H9 (cell line): ENCODE data around the gene OXCT1. TPM values are rescaled to one million over a fixed set of nuclear protein-coding genes. Genes with fewer than 3 reads are reported as not detected.

Experiments
- DNase-seq: peaks from one replicate; pipeline ENCODE4 v3.0.0-alpha.2; 2017
- H2AFZ ChIP-seq: one replicate; pipeline ENCODE4 v1.6.1; 2013; ENCODE audit warnings: mild to moderate bottlenecking, low read length, control low read depth, moderate library complexity
- H2AK5ac ChIP-seq: 2 replicates; pipeline ENCODE4 v1.6.1; 2013; ENCODE audit warnings: low read length, control low read depth, mixed read lengths; ENCODE audit not compliant: insufficient read length
- H2BK120ac ChIP-seq: one replicate; pipeline ENCODE4 v1.6.1; 2013; ENCODE audit warnings: low read depth, mild to moderate bottlenecking, low read length, control low read depth, inconsistent platforms; ENCODE audit not compliant: poor library complexity, severe bottlenecking
- H2BK12ac ChIP-seq: 2 replicates; pipeline ENCODE4 v1.6.1; 2013; ENCODE audit warnings: low read length, control low read depth, mixed read lengths, low read depth; ENCODE audit not compliant: insufficient read length
- H2BK15ac ChIP-seq: 2 replicates; pipeline ENCODE4 v1.6.1; 2013; ENCODE audit warnings: low read depth, low read length, control low read depth
- H2BK20ac ChIP-seq: one replicate; pipeline ENCODE4 v1.6.1; 2013; ENCODE audit warnings: low read depth, mild to moderate bottlenecking, low read length, control low read depth, inconsistent platforms; ENCODE audit not compliant: poor library complexity, severe bottlenecking
- H2BK5ac ChIP-seq: 2 replicates; pipeline ENCODE4 v1.6.1; 2013; ENCODE audit warnings: low read length, control low read depth, mixed read lengths; ENCODE audit not compliant: insufficient read length
- H3K14ac ChIP-seq: 2 replicates; pipeline ENCODE4 v1.6.1; 2013; ENCODE audit warnings: low read length, control low read depth; ENCODE audit not compliant: insufficient read depth
- H3K18ac ChIP-seq: 2 replicates; pipeline ENCODE4 v1.6.1; 2013; ENCODE audit warnings: low read depth, mild to moderate bottlenecking, mixed read lengths, low read length, control low read depth; ENCODE audit not compliant: insufficient read length
- H3K23ac ChIP-seq: 2 replicates; pipeline ENCODE4 v1.6.1; 2013; ENCODE audit warnings: low read length, control low read depth, mixed read lengths, low read depth; ENCODE audit not compliant: insufficient read length
- H3K23me2 ChIP-seq: 2 replicates; pipeline ENCODE4 v1.6.1; 2013; ENCODE audit warnings: low read depth, mild to moderate bottlenecking, mixed read lengths, low read length, control low read depth; ENCODE audit not compliant: insufficient read length, poor library complexity, severe bottlenecking
- H3K27ac ChIP-seq: 2 replicates; pipeline ENCODE4 v1.5.1; 2013; ENCODE audit warnings: low read length, control low read depth, mixed read lengths, low read depth; ENCODE audit not compliant: insufficient read length
- H3K27me3 ChIP-seq: 2 replicates; pipeline ENCODE4 v1.6.1; 2013; ENCODE audit warnings: low read length, control low read depth, inconsistent platforms; ENCODE audit not compliant: insufficient read depth
- H3K4ac ChIP-seq: 2 replicates; pipeline ENCODE4 v1.6.1; 2013; ENCODE audit warnings: low read depth, mild to moderate bottlenecking, control low read depth, inconsistent platforms, low read length, moderate library complexity
- H3K4me1 ChIP-seq: 2 replicates; pipeline ENCODE4 v1.6.1; 2013; ENCODE audit warnings: low read length, control low read depth, inconsistent platforms; ENCODE audit not compliant: insufficient read depth
- H3K4me2 ChIP-seq: 2 replicates; pipeline ENCODE4 v1.6.1; 2013; ENCODE audit warnings: low read length, control low read depth, mixed read lengths; ENCODE audit not compliant: insufficient read length, insufficient read depth
- H3K56ac ChIP-seq: 2 replicates; pipeline ENCODE4 v1.6.1; 2013; ENCODE audit warnings: low read depth, mild to moderate bottlenecking, mixed read lengths, low read length, control low read depth; ENCODE audit not compliant: insufficient read length
- H3K79me1 ChIP-seq: 2 replicates; pipeline ENCODE4 v1.6.1; 2013; ENCODE audit warnings: low read depth, mild to moderate bottlenecking, moderate library complexity, low read length, control low read depth, inconsistent platforms; ENCODE audit not compliant: insufficient read depth, poor library complexity, severe bottlenecking
- H3K79me2 ChIP-seq: 2 replicates; pipeline ENCODE4 v1.6.1; 2013; ENCODE audit warnings: low read length, control low read depth, inconsistent platforms; ENCODE audit not compliant: insufficient read depth
- H3K9ac ChIP-seq: 2 replicates; pipeline ENCODE4 v1.6.1; 2013; ENCODE audit warnings: low read length, control low read depth, mixed read lengths; ENCODE audit not compliant: insufficient read length; ENCODE audit errors: extremely low read depth
- H3K9me3 ChIP-seq: one replicate; pipeline ENCODE4 v1.6.1; 2013; ENCODE audit warnings: low read depth, low read length, inconsistent platforms; ENCODE audit not compliant: control insufficient read depth
- H3T11ph ChIP-seq: one replicate; pipeline ENCODE4 v1.6.1; 2013; ENCODE audit warnings: mild to moderate bottlenecking, low read length, control low read depth, inconsistent platforms
- H4K20me1 ChIP-seq: one replicate; pipeline ENCODE4 v1.6.1; 2013; ENCODE audit not compliant: control insufficient read depth, insufficient read length, insufficient read depth
- H4K5ac ChIP-seq: 2 replicates; pipeline ENCODE4 v1.6.1; 2013; ENCODE audit warnings: low read depth, mild to moderate bottlenecking, mixed read lengths, low read length, control low read depth; ENCODE audit not compliant: insufficient read length
- H4K8ac ChIP-seq: replicated peaks from 2 replicates; pipeline ENCODE4 v1.6.1; 2013; ENCODE audit warnings: low read length, control low read depth, mixed read lengths, low read depth; ENCODE audit not compliant: insufficient read length
- H4K91ac ChIP-seq: 2 replicates; pipeline ENCODE4 v1.6.1; 2013; ENCODE audit warnings: low read depth, mild to moderate bottlenecking, moderate library complexity, mixed read lengths, low read length, control low read depth; ENCODE audit not compliant: insufficient read length
- H3K27ac Mint-ChIP-seq, 3 experiments: 2 replicates in 2 of 3; 3 replicates in 1 of 3; pipeline ENCODE4 v1.8.0; 2020 to 2021; ENCODE audit warnings: mixed read lengths in 3 of 3, mild to moderate bottlenecking in 1 of 3, moderate library complexity in 1 of 3
- H3K27me3 Mint-ChIP-seq: 2 replicates; pipeline ENCODE4 v1.8.0; 2021; ENCODE audit warnings: low read depth, mild to moderate bottlenecking, moderate library complexity, mixed read lengths
- H3K36me3 Mint-ChIP-seq, 3 experiments: 2 replicates in 2 of 3; 3 replicates in 1 of 3; pipeline ENCODE4 v1.8.0; 2020 to 2021; ENCODE audit warnings: low read depth in 3 of 3, mixed read lengths in 3 of 3; ENCODE audit not compliant: insufficient read depth in 1 of 3
- H3K4me1 Mint-ChIP-seq, 2 experiments: 2 replicates each; pipeline ENCODE4 v1.8.0; 2020; ENCODE audit warnings: mixed read lengths in 2 of 2
- H3K4me3 Mint-ChIP-seq, 2 experiments: 2 replicates in 1 of 2; 3 replicates in 1 of 2; pipeline ENCODE4 v1.8.0; 2020 to 2021; ENCODE audit warnings: mild to moderate bottlenecking in 2 of 2, mixed read lengths in 2 of 2, moderate library complexity in 1 of 2
- H3K9me3 Mint-ChIP-seq, 2 experiments: 2 replicates in 1 of 2; 3 replicates in 1 of 2; pipeline ENCODE4 v1.8.0; 2020; ENCODE audit warnings: mild to moderate bottlenecking in 2 of 2, mixed read lengths in 2 of 2, moderate library complexity in 1 of 2
- WGBS: extraction: QIAGEN DNeasy Blood & Tissue Kit; methylation state at CpG from one replicate; pipeline ENCODE4 v1.1.7; 2013; ENCODE audit warnings: missing lambda C conversion rate, low lambda C conversion rate, mixed read lengths; ENCODE audit not compliant: insufficient read length; ENCODE audit errors: extremely low coverage; 5-methylcytosine and 5-hydroxymethylcytosine counted together
- total RNA-seq: library from RNA; stranded (reverse); gene quantifications from 2 replicates; pipeline ENCODE4 v1.2.1, GENCODE V29; 2021
- TF ChIP-seq, protein P1 (sequence below): fragments of 200-600 bp; sonication (generic); conservative IDR thresholded peaks from 3 replicates; pipeline ENCODE4 v1.8.0; 2021; ENCODE audit warnings: antibody characterized with exemption, mild to moderate bottlenecking

The OXCT1 gene
- total RNA-seq, 1 experiment from 2014 or later = 25.6 TPM

DNA sequence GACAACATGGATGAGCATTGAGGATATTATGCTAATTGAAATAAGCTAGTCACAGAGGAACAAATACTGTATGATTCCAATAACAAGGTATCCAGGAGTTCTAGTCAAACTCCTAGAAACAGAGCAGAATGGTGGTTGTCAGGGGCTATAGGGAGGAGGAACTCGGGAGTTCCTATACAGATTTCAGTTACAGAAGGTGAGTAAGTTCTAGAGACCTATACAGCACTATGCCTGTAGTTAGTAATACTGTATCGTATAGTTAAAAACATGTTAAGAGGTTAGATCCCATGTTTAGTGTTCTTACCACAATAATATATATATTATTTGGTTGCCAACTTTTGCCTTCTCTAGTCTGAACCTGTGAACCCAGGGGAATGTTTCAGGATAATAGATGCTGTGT lies 7.9 kb upstream of the OXCT1 start:
- no peaks in the 10 kb centered on the region for H3K36me3 Mint-ChIP-seq
- H2BK15ac ChIP-seq = no peak overlapping the region
- no peaks in the 10 kb centered on the region for H3K4me1 ChIP-seq
- no peak overlapping the region for H4K5ac ChIP-seq
- H3K14ac ChIP-seq = no peak overlapping the region
- H3K79me1 ChIP-seq = no peaks in the 10 kb centered on the region
- H2AK5ac ChIP-seq = no peak overlapping the region
- no peak overlapping the region for H2BK120ac ChIP-seq
- H3K9me3 ChIP-seq = no peaks in the 10 kb centered on the region
- H2BK20ac ChIP-seq = no peak overlapping the region
- H3K4me1 Mint-ChIP-seq = no peaks in the 10 kb centered on the region
- no peak overlapping the region for H4K91ac ChIP-seq
- TF ChIP-seq, protein P1, sequence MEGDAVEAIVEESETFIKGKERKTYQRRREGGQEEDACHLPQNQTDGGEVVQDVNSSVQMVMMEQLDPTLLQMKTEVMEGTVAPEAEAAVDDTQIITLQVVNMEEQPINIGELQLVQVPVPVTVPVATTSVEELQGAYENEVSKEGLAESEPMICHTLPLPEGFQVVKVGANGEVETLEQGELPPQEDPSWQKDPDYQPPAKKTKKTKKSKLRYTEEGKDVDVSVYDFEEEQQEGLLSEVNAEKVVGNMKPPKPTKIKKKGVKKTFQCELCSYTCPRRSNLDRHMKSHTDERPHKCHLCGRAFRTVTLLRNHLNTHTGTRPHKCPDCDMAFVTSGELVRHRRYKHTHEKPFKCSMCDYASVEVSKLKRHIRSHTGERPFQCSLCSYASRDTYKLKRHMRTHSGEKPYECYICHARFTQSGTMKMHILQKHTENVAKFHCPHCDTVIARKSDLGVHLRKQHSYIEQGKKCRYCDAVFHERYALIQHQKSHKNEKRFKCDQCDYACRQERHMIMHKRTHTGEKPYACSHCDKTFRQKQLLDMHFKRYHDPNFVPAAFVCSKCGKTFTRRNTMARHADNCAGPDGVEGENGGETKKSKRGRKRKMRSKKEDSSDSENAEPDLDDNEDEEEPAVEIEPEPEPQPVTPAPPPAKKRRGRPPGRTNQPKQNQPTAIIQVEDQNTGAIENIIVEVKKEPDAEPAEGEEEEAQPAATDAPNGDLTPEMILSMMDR = no peak
- H2BK12ac ChIP-seq = no peak overlapping the region
- no peak overlapping the region for H3K4me3 Mint-ChIP-seq
- no peak overlapping the region for H2AFZ ChIP-seq
- no peak for DNase-seq
- H3K23ac ChIP-seq = no peak overlapping the region
- no peaks in the 10 kb centered on the region; the same call in 1 of the 2 replicates for H3K27me3 Mint-ChIP-seq
- no peak overlapping the region for H3K27ac Mint-ChIP-seq
- H3K18ac ChIP-seq = no peak overlapping the region
- H3K79me2 ChIP-seq = no peaks in the 10 kb centered on the region
- no peak overlapping the region for H3K56ac ChIP-seq
- no peak overlapping the region for H4K8ac ChIP-seq
- H3K4me2 ChIP-seq = no peak overlapping the region
- H3K9ac ChIP-seq = no peak overlapping the region
- H3K27ac ChIP-seq = no peak overlapping the region
- no CpG with 5 or more reads among the region's 2 CpGs for WGBS
- no peaks in the 10 kb centered on the region for H3K23me2 ChIP-seq
- no peaks in the 10 kb centered on the region for H4K20me1 ChIP-seq
- H3K9me3 Mint-ChIP-seq = no peaks in the 10 kb centered on the region; a peak in 3 of 5 replicates
- H3T11ph ChIP-seq = no peak overlapping the region
- no peak overlapping the region for H3K4ac ChIP-seq
- H2BK5ac ChIP-seq = no peak overlapping the region
- no peaks in the 10 kb centered on the region for H3K27me3 ChIP-seq
